Neural cell (in vitro differentiated cells): ENCODE results near the gene PTK7. TPM values are rescaled to one million over a fixed set of nuclear protein-coding genes. Genes with fewer than 3 reads are reported as not detected.
"Not testable (repeated sequence)": the region's sequence is repeated elsewhere in the genome, so short reads cannot be mapped to it uniquely, and the experiment has no call there.

Experiments
- H2AFZ ChIP-seq: fragments of 200-600, 300-800 bp; sonication (generic), shearing (Covaris generic); 2 replicates; pipeline ENCODE4 v1.6.0; 2014; ENCODE audit warnings: low read depth, mild to moderate bottlenecking, antibody characterized with exemption, low read length, moderate library complexity
- H3F3A ChIP-seq: fragments of 200-600 bp; shearing (Covaris generic); 2 replicates; pipeline ENCODE4 v1.6.1; 2016; ENCODE audit warnings: mild to moderate bottlenecking, moderate library complexity, mixed read lengths, antibody characterized with exemption, low read length; ENCODE audit not compliant: insufficient read depth, poor library complexity, severe bottlenecking
- H3K27ac ChIP-seq: fragments of 200-600, 300-800 bp; sonication (generic), shearing (Covaris generic); 2 replicates; pipeline ENCODE4 v1.5.1; 2014; ENCODE audit warnings: mild to moderate bottlenecking, low read length, moderate library complexity
- H3K27me3 ChIP-seq: fragments of 300-800, 200-600 bp; sonication (generic), shearing (Covaris generic); 2 replicates; pipeline ENCODE4 v1.6.0; 2014; ENCODE audit warnings: mild to moderate bottlenecking, low read depth, low read length, moderate library complexity; ENCODE audit not compliant: insufficient read depth
- H3K36me3 ChIP-seq: fragments of 300-800, 200-600 bp; sonication (generic), shearing (Covaris generic); 2 replicates; pipeline ENCODE4 v1.5.1; 2014; ENCODE audit warnings: mild to moderate bottlenecking, antibody characterized with exemption, low read length, moderate library complexity; ENCODE audit not compliant: insufficient read depth
- H3K4me2 ChIP-seq: fragments of 300-800, 200-600 bp; sonication (generic), shearing (Covaris generic); 2 replicates; pipeline ENCODE4 v1.6.0; 2014; ENCODE audit warnings: mild to moderate bottlenecking, low read length
- H3K4me3 ChIP-seq: fragments of 300-800, 200-600 bp; sonication (generic), shearing (Covaris generic); 2 replicates; pipeline ENCODE4 v1.5.1; 2014; ENCODE audit warnings: mild to moderate bottlenecking, low read length, moderate library complexity
- H3K79me2 ChIP-seq: fragments of 200-600 bp; shearing (Covaris generic); replicated peaks from 2 replicates; pipeline ENCODE4 v1.6.0; 2014; ENCODE audit warnings: mild to moderate bottlenecking, low read length, moderate library complexity; ENCODE audit not compliant: insufficient read depth
- H3K9ac ChIP-seq: fragments of 300-800, 200-600 bp; sonication (generic), shearing (Covaris generic); 2 replicates; pipeline ENCODE4 v1.6.1; 2016; ENCODE audit warnings: mild to moderate bottlenecking, low read length, mixed read lengths
- H3K9me2 ChIP-seq: fragments of 200-600 bp; shearing (Covaris generic); 2 replicates; pipeline ENCODE4 v1.6.1; 2016; ENCODE audit warnings: mild to moderate bottlenecking, low read length, mixed read lengths; ENCODE audit not compliant: insufficient read depth
- H3K9me3 ChIP-seq: fragments of 200-600, 300-800 bp; sonication (generic), shearing (Covaris generic); 2 replicates; pipeline ENCODE4 v1.6.1; 2016; ENCODE audit warnings: mild to moderate bottlenecking, mixed run types, low read length, moderate library complexity, mixed read lengths
- H4K20me1 ChIP-seq: fragments of 200-600 bp; shearing (Covaris generic); 2 replicates; pipeline ENCODE4 v1.6.1; 2016; ENCODE audit warnings: mild to moderate bottlenecking, mixed run types; ENCODE audit not compliant: insufficient read depth
- CTCF ChIP-seq: fragments of 450-650 bp; IDR thresholded peaks from 2 replicates; pipeline ENCODE4 v1.5.1; 2014; ENCODE audit warnings: antibody characterized with exemption, mild to moderate bottlenecking, moderate library complexity; ENCODE audit not compliant: poor library complexity, severe bottlenecking
- EP300 ChIP-seq: fragments of 450-650 bp; conservative IDR thresholded peaks from 2 replicates; pipeline ENCODE4 v1.6.1; 2014; ENCODE audit warnings: antibody characterized with exemption, mild to moderate bottlenecking, moderate library complexity; ENCODE audit not compliant: poor library complexity, severe bottlenecking
- EZH2 ChIP-seq: fragments of 200-600, 300-800 bp; shearing (Covaris generic), sonication (generic); IDR thresholded peaks from 2 replicates; pipeline ENCODE4 v1.6.1; 2014; ENCODE audit warnings: antibody characterized with exemption, low read length, borderline replicate concordance, mild to moderate bottlenecking; ENCODE audit not compliant: insufficient read depth, poor library complexity, severe bottlenecking
- MXI1 ChIP-seq: fragments of 450-650 bp; conservative IDR thresholded peaks from 2 replicates; pipeline ENCODE4 v1.6.1; 2014; ENCODE audit warnings: antibody characterized with exemption, mild to moderate bottlenecking; ENCODE audit not compliant: poor library complexity, severe bottlenecking
- POLR2AphosphoS5 ChIP-seq: IDR thresholded peaks from 2 replicates; pipeline ENCODE4 v1.6.1; 2012
- RAD21 ChIP-seq: fragments of 450-650 bp; conservative IDR thresholded peaks from 2 replicates; pipeline ENCODE4 v1.6.1; 2014; ENCODE audit warnings: antibody characterized with exemption, mild to moderate bottlenecking, moderate library complexity
- SMC3 ChIP-seq: fragments of 450-650 bp; conservative IDR thresholded peaks from 2 replicates; pipeline ENCODE4 v1.6.1; 2014; ENCODE audit warnings: antibody characterized with exemption, mild to moderate bottlenecking, moderate library complexity; ENCODE audit not compliant: poor library complexity
- TAF1 ChIP-seq: IDR thresholded peaks from 2 replicates; pipeline ENCODE4 v1.6.1; 2012; ENCODE audit warnings: low read depth
- polyA plus RNA-seq: library from polyadenylated mRNA; depleted of rRNA; stranded (reverse); fragments of >200 nt; gene quantifications from 2 replicates; pipeline ENCODE4 v1.2.3, GENCODE V29; 2014
- TF ChIP-seq, protein P1 (sequence below): IDR thresholded peaks from 2 replicates; pipeline ENCODE4 v1.6.1; 2012; ENCODE audit warnings: borderline replicate concordance

The PTK7 gene
- polyA plus RNA-seq, 1 donor from 2014 or later = 32.5 TPM

GRCh38 chr6:43040542-43041257 is 35.4 kb upstream of the PTK7 start:
- TF ChIP-seq, protein P1, sequence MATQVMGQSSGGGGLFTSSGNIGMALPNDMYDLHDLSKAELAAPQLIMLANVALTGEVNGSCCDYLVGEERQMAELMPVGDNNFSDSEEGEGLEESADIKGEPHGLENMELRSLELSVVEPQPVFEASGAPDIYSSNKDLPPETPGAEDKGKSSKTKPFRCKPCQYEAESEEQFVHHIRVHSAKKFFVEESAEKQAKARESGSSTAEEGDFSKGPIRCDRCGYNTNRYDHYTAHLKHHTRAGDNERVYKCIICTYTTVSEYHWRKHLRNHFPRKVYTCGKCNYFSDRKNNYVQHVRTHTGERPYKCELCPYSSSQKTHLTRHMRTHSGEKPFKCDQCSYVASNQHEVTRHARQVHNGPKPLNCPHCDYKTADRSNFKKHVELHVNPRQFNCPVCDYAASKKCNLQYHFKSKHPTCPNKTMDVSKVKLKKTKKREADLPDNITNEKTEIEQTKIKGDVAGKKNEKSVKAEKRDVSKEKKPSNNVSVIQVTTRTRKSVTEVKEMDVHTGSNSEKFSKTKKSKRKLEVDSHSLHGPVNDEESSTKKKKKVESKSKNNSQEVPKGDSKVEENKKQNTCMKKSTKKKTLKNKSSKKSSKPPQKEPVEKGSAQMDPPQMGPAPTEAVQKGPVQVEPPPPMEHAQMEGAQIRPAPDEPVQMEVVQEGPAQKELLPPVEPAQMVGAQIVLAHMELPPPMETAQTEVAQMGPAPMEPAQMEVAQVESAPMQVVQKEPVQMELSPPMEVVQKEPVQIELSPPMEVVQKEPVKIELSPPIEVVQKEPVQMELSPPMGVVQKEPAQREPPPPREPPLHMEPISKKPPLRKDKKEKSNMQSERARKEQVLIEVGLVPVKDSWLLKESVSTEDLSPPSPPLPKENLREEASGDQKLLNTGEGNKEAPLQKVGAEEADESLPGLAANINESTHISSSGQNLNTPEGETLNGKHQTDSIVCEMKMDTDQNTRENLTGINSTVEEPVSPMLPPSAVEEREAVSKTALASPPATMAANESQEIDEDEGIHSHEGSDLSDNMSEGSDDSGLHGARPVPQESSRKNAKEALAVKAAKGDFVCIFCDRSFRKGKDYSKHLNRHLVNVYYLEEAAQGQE = no peak
- TF ChIP-seq EZH2 = no peak
- no peak for TF ChIP-seq POLR2AphosphoS5
- no peak for TF ChIP-seq RAD21
- no peak for TF ChIP-seq MXI1
- no peak for TF ChIP-seq CTCF
- no peak for TF ChIP-seq EP300
- TF ChIP-seq SMC3 = no peak
- TF ChIP-seq TAF1 = no peak
- Histone ChIP-seq H3K27ac (no peak overlapping the region), H3K27me3 (no peaks in the 10 kb centered on the region), H3K9ac (no peak overlapping the region), H3K36me3 (no peaks in the 10 kb centered on the region), H4K20me1 (no peaks in the 10 kb centered on the region), H3K4me3 (no peak overlapping the region), H3K9me2 (no peaks in the 10 kb centered on the region), H2AFZ (no peak overlapping the region), H3K4me2 (no peak overlapping the region), H3F3A (no peaks in the 10 kb centered on the region), H3K79me2 (no peaks in the 10 kb centered on the region), H3K9me3 (no peaks in the 10 kb centered on the region)

- not testable (repeated sequence) for H3K9me3 ChIP-seq, H3K9me2 ChIP-seq, H3K27me3 ChIP-seq, H3K4me2 ChIP-seq, H3K9ac ChIP-seq, H3K4me3 ChIP-seq, H3K36me3 ChIP-seq, H4K20me1 ChIP-seq, H3K27ac ChIP-seq, H2AFZ ChIP-seq, H3F3A ChIP-seq, H3K79me2 ChIP-seq
Observed at GRCh38 chr6:43041475-43041874, 34.6 kb upstream of the PTK7 start.

DNA sequence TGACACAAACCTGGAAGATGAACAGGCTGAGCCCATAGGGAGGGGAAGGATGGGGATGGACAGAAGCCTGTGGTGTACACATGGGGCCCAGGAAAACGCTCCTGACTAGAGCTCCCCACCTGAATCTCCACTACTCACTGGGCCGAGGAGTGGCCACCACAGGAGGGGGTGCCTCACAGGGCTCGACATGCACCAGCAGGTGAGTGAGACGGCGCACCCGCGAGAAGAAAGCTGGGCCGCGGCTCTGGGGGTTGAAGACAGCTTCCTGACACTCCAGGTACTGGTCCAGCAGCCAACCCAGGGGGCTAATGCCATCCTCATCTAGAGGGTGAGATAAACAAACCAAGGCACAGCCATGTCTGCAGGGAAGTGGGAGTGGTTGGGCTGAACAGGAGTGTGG is 32.8 kb upstream of the PTK7 start:
- Histone ChIP-seq H4K20me1 (no peaks in the 10 kb centered on the region), H3K36me3 (no peaks in the 10 kb centered on the region), H3F3A (no peaks in the 10 kb centered on the region), H3K4me2 (no peak overlapping the region), H3K9ac (no peak overlapping the region), H3K27ac (no peak overlapping the region), H3K27me3 (no peaks in the 10 kb centered on the region), H3K9me3 (no peaks in the 10 kb centered on the region), H3K4me3 (no peak overlapping the region), H2AFZ (no peak overlapping the region), H3K9me2 (no peaks in the 10 kb centered on the region), H3K79me2 (no peaks in the 10 kb centered on the region)
- no peak for TF ChIP-seq TAF1
- TF ChIP-seq POLR2AphosphoS5 = no peak
